Activated naive CD4-positive, alpha-beta T cell treated with anti-CD3 and anti-CD28 coated beads, Interleukin-2, amount 50 U/mL, for 72 hours (primary cell): Measurements from ENCODE around the gene CCDC167. TPM values are rescaled to one million over a fixed set of nuclear protein-coding genes. Genes with fewer than 3 reads are reported as not detected.
"Not testable (repeated sequence)": the region's sequence is repeated elsewhere in the genome, so short reads cannot be mapped to it uniquely, and the experiment has no call there.

ENCODE experiments used
- ATAC-seq, 2 donors: fragments of 150-1000 bp; cut with Tn5 transposase; 2 replicates each; pipeline ENCODE4 v1.10.0; 2021; ENCODE audit warnings: mild to moderate bottlenecking in 2 of 2, moderate library complexity in 2 of 2
- DNase-seq, 2 donors: peaks; one replicate each; pipeline ENCODE4 v3.0.0; 2021 to 2022; ENCODE audit warnings: low spot score in 2 of 2
- H3K27ac Mint-ChIP-seq, 2 donors: one replicate each; pipeline ENCODE4 v1.8.0; 2022; ENCODE audit warnings: mild to moderate bottlenecking in 2 of 2, mixed read lengths in 2 of 2
- H3K36me3 Mint-ChIP-seq, 2 donors: one replicate each; pipeline ENCODE4 v1.8.0; 2022; ENCODE audit warnings: mixed read lengths in 2 of 2
- H3K9me3 Mint-ChIP-seq, 2 donors: one replicate each; pipeline ENCODE4 v1.8.0; 2022; ENCODE audit warnings: mixed read lengths in 2 of 2
- total RNA-seq, 2 donors: library from RNA; stranded (reverse); gene quantifications; one replicate each; pipeline ENCODE4 v1.2.3, GENCODE V29; 2022

CCDC167 gene
- total RNA-seq, 2 donors from 2014 or later = 53.3 to 68.6 TPM

GRCh38 chr6:37477191-37477590 lies 22.5 kb downstream of the CCDC167 start:
- peaks cover 0 to 5% of the 10 kb centered on the region in 2 donors for H3K36me3 Mint-ChIP-seq

GRCh38 chr6:37474316-37474715 lies 25.4 kb downstream of the CCDC167 start:
- H3K27ac Mint-ChIP-seq = peak overlapping the region in 1 of 2 donors; percentile 70
- peaks cover 5% of the 10 kb centered on the region in 2 donors for H3K36me3 Mint-ChIP-seq
- no peaks in the 10 kb centered on the region for H3K9me3 Mint-ChIP-seq
- no peak for ATAC-seq
- DNase-seq = no peak

More at GRCh38 chr6:37477191-37477590, 22.5 kb downstream of the CCDC167 start:
- Mint-ChIP-seq H3K9me3 (no peaks in the 10 kb centered on the region), H3K27ac (peak overlapping the region; percentile 35 to 62)
- DNase-seq = no peak
- ATAC-seq = no peak

- DNase-seq (no peak), ATAC-seq (no peak)
- H3K36me3 Mint-ChIP-seq = peaks cover 1 to 5% of the 10 kb centered on the region in 2 donors
- H3K9me3 Mint-ChIP-seq = no peaks in the 10 kb centered on the region
- H3K27ac Mint-ChIP-seq = peak overlapping the region in 1 of 2 donors; percentile 70
Observed at GRCh38 chr6:37473364-37474095, 26.2 kb downstream of the CCDC167 start.

- Mint-ChIP-seq H3K27ac (peak overlapping the region in 1 of 2 donors; percentile 85), H3K9me3 (peaks cover 0 to 8% of the 10 kb centered on the region in 2 donors), H3K36me3 (peaks cover 18 to 24% of the 10 kb centered on the region in 2 donors)
- no peak for ATAC-seq
- DNase-seq = no peak
Observed at GRCh38 chr6:37467718-37468117, 32.0 kb downstream of the CCDC167 start.

- ATAC-seq = no peak
- Mint-ChIP-seq H3K27ac (peak overlapping the region in 1 of 2 donors; percentile 5), H3K36me3 (peaks cover 29 to 39% of the 10 kb centered on the region in 2 donors)
Observed at GRCh38 chr6:37463110-37463509, 36.6 kb downstream of the CCDC167 start.

GRCh38 chr6:37460805-37461204 lies 38.9 kb downstream of the CCDC167 start:
- H3K27ac Mint-ChIP-seq = peak overlapping the region in 1 of 2 donors; percentile 65
- H3K36me3 Mint-ChIP-seq = peaks cover 21 to 29% of the 10 kb centered on the region in 2 donors
- no peak for ATAC-seq
- H3K9me3 Mint-ChIP-seq = no peaks in the 10 kb centered on the region
- DNase-seq = no peak

More at GRCh38 chr6:37463110-37463509, 36.6 kb downstream of the CCDC167 start:
- no peak for DNase-seq
- H3K9me3 Mint-ChIP-seq = peaks cover 0 to 8% of the 10 kb centered on the region in 2 donors

- H3K36me3 Mint-ChIP-seq = peaks cover 21 to 33% of the 10 kb centered on the region in 2 donors
- H3K27ac Mint-ChIP-seq = peak overlapping the region in 1 of 2 donors; percentile 61
- DNase-seq (no peak), ATAC-seq (no peak)
- no peaks in the 10 kb centered on the region for H3K9me3 Mint-ChIP-seq
Observed at GRCh38 chr6:37459981-37460800, 39.5 kb downstream of the CCDC167 start.

- no peaks in the 10 kb centered on the region for H3K9me3 Mint-ChIP-seq
- H3K27ac Mint-ChIP-seq = peak overlapping the region; percentile 27 to 87
- no peak for ATAC-seq
- no peak for DNase-seq
- H3K36me3 Mint-ChIP-seq = peaks cover 19 to 26% of the 10 kb centered on the region in 2 donors
Observed at GRCh38 chr6:37456816-37457560, 42.7 kb downstream of the CCDC167 start.

GRCh38 chr6:37456126-37456525 lies 43.6 kb downstream of the CCDC167 start:
- Mint-ChIP-seq H3K9me3 (no peaks in the 10 kb centered on the region), H3K36me3 (peaks cover 23 to 33% of the 10 kb centered on the region in 2 donors), H3K27ac (no peak overlapping the region)
- no peak for DNase-seq
- ATAC-seq = no peak

- no peak for ATAC-seq
- H3K27ac Mint-ChIP-seq = peak overlapping the region in 1 of 2 donors; percentile 54
- no peaks in the 10 kb centered on the region for H3K9me3 Mint-ChIP-seq
- no peak for DNase-seq
- H3K36me3 Mint-ChIP-seq = peaks cover 30 to 33% of the 10 kb centered on the region in 2 donors
Observed at GRCh38 chr6:37454420-37455140, 45.1 kb downstream of the CCDC167 start.

GRCh38 chr6:37452522-37452921 lies 47.2 kb downstream of the CCDC167 start:
- ATAC-seq (no peak), DNase-seq (no peak)
- Mint-ChIP-seq H3K27ac (peak overlapping the region; percentile 68 to 76), H3K36me3 (peaks cover 23 to 25% of the 10 kb centered on the region in 2 donors), H3K9me3 (no peaks in the 10 kb centered on the region)

- DNase-seq (no peak), ATAC-seq (peak; percentile 59 to 67)
- H3K9me3 Mint-ChIP-seq = no peaks in the 10 kb centered on the region
- H3K27ac Mint-ChIP-seq = peak overlapping the region; percentile 68 to 76
- H3K36me3 Mint-ChIP-seq = peaks cover 25 to 26% of the 10 kb centered on the region in 2 donors
Observed at GRCh38 chr6:37451441-37452193, 48.1 kb downstream of the CCDC167 start.

GRCh38 chr6:37449984-37450383 lies 49.7 kb downstream of the CCDC167 start:
- no peaks in the 10 kb centered on the region for H3K9me3 Mint-ChIP-seq
- no peak overlapping the region for H3K27ac Mint-ChIP-seq
- DNase-seq (no peak), ATAC-seq (peak in 1 of 2 donors; percentile 76)
- peaks cover 27 to 38% of the 10 kb centered on the region in 2 donors for H3K36me3 Mint-ChIP-seq

- peak overlapping the region; percentile 72 for H3K27ac Mint-ChIP-seq
- peaks cover 14 to 23% of the 10 kb centered on the region in 2 donors for H3K36me3 Mint-ChIP-seq
- not testable (repeated sequence) for ATAC-seq, H3K9me3 Mint-ChIP-seq, DNase-seq
Observed at GRCh38 chr6:37443216-37443542, 56.5 kb downstream of the CCDC167 start.

GRCh38 chr6:37442416-37443215 lies 57.1 kb downstream of the CCDC167 start:
- H3K9me3 Mint-ChIP-seq = no peaks in the 10 kb centered on the region
- no peak for DNase-seq
- ATAC-seq = peak; percentile 18 to 22
- H3K36me3 Mint-ChIP-seq = peaks cover 16 to 27% of the 10 kb centered on the region in 2 donors
- peak overlapping the region; percentile 72 to 91 for H3K27ac Mint-ChIP-seq
